ENCODE measurements around the gene GPC3. TPM values are rescaled to one million over a fixed set of nuclear protein-coding genes. Genes with fewer than 3 reads are reported as not detected.
"Not testable (repeated sequence)": the region's sequence is repeated elsewhere in the genome, so short reads cannot be mapped to it uniquely, and the experiment has no call there.

Gene GPC3
- total RNA-seq, 6 experiments from 2014 or later: not detected

DNA sequence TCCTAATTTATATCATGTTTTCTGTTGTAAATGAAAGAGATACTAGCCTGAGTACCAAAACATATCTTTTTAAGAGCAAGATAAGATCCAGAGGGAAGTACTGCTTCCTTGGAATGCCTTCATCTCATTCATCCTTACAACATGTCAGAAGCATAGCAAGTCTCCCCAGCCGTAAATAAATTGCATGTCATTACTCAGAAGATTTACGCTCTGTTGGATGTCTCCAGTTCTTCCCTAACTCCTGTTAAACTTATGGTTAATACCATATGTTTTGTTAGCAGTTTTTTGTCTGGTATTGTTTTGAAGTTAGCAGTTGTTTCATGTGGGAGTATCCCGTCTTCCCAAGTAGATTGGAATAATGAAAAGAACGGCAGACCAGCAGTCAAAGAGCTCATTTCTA lies 7.5 kb upstream of the GPC3 start:
- TF ChIP-seq, protein P1, sequence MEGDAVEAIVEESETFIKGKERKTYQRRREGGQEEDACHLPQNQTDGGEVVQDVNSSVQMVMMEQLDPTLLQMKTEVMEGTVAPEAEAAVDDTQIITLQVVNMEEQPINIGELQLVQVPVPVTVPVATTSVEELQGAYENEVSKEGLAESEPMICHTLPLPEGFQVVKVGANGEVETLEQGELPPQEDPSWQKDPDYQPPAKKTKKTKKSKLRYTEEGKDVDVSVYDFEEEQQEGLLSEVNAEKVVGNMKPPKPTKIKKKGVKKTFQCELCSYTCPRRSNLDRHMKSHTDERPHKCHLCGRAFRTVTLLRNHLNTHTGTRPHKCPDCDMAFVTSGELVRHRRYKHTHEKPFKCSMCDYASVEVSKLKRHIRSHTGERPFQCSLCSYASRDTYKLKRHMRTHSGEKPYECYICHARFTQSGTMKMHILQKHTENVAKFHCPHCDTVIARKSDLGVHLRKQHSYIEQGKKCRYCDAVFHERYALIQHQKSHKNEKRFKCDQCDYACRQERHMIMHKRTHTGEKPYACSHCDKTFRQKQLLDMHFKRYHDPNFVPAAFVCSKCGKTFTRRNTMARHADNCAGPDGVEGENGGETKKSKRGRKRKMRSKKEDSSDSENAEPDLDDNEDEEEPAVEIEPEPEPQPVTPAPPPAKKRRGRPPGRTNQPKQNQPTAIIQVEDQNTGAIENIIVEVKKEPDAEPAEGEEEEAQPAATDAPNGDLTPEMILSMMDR (IDR thresholded peaks at IDR 0.05): no peak
- Mint-ChIP-seq H3K4me3 (no peak overlapping the region), H3K36me3 (ENCODE audit: low read depth) (no peaks in the 10 kb centered on the region), H3K27ac (no peak overlapping the region), H3K4me1 (ENCODE audit: low read depth) (no peaks in the 10 kb centered on the region), H3K27me3 (ENCODE audit: insufficient read depth) (no peaks in the 10 kb centered on the region; the same call in 1 of the 2 replicates), H3K9me3 (no peaks in the 10 kb centered on the region)
- no peak for DNase-seq

DNA sequence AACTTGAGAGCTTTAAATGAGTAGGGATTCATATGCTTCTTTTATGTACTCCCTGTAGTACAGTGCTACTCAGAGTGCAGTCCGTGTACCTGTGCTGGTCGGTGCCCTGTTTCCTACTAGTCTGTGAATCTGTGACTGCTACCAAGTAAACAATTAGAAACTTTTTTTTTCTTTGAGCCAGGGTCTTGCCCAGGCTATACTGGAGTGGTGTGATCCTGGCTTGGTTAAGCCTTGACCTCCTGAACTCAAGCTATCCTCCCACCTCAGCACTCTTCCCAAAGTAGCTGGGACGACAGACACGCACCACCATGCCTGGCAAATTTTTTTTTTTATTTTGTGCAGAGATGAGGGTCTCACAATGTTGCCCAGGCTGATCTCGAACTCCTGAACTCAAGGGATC lies 6.4 kb upstream of the GPC3 start:
- TF ChIP-seq, protein P1 (IDR thresholded peaks at IDR 0.05): no peak
- H3K27me3 Mint-ChIP-seq (ENCODE audit: insufficient read depth): peaks cover 2% of the 10 kb centered on the region; the same call in 1 of the 2 replicates
- H3K9me3 Mint-ChIP-seq: peaks cover 4% of the 10 kb centered on the region; the same call in 1 of the 2 replicates
- H3K27ac Mint-ChIP-seq: no peak overlapping the region
- DNase-seq: no peak
- no peaks in the 10 kb centered on the region for H3K36me3 Mint-ChIP-seq (ENCODE audit: low read depth)
- no peaks in the 10 kb centered on the region for H3K4me1 Mint-ChIP-seq (ENCODE audit: low read depth)
- no peak overlapping the region for H3K4me3 Mint-ChIP-seq

DNA sequence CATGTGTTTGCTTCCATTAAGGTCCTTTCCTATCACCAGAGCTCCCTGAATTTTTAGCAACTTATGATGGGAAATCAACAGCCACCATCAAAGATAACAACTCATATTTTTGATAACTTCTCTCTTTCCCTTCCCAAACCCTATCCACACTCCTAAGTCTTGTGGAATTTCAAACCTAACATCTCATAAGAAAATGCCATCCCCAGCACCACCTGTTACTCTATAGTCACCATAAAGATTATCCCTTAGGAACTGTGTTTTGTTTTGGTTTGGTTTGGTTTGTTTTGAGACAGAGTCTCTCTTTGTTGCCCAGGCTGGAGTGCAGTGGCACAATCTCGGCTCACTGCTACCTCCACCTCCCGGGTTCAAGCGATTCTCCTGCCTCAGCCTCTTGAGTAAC lies 5.7 kb upstream of the GPC3 start:
- not testable (repeated sequence) for H3K27ac Mint-ChIP-seq, H3K4me3 Mint-ChIP-seq

DNA sequence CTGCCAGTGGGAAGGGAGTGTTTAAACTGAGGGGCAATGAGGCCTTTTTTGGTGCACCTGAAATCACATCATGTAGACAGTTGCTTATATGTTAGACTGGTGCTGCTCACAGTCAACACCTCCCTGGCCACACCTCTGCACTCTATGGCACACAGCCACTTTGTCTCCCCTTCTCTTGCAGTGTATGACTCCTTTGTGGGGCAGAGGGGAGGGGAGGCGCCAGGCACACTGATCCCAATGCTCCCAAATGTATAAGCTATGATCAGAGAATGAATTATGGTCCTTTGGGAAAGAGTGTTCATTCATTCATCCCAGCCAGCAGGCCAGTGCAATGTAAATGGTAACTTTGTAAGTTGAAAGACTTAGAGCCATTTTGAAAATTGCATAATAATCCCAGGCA lies 4.6 kb upstream of the GPC3 start:
- no peaks in the 10 kb centered on the region for H3K4me1 Mint-ChIP-seq (ENCODE audit: low read depth)
- no peak for DNase-seq
- no peak overlapping the region for H3K27ac Mint-ChIP-seq
- peaks cover 8% of the 10 kb centered on the region; the same call in 1 of the 2 replicates for H3K9me3 Mint-ChIP-seq
- no peak overlapping the region for H3K4me3 Mint-ChIP-seq
- H3K27me3 Mint-ChIP-seq (ENCODE audit: insufficient read depth): peaks cover 2% of the 10 kb centered on the region; the same call in 1 of the 2 replicates
- H3K36me3 Mint-ChIP-seq (ENCODE audit: low read depth): no peaks in the 10 kb centered on the region
- TF ChIP-seq, protein P1 (IDR thresholded peaks at IDR 0.05): no peak

More for the DNA sequence above, 5.7 kb upstream of the GPC3 start:
- not testable (repeated sequence) for H3K4me1 Mint-ChIP-seq (ENCODE audit: low read depth); H3K36me3 Mint-ChIP-seq (ENCODE audit: low read depth); H3K27me3 Mint-ChIP-seq (ENCODE audit: insufficient read depth); H3K9me3 Mint-ChIP-seq; DNase-seq

DNA sequence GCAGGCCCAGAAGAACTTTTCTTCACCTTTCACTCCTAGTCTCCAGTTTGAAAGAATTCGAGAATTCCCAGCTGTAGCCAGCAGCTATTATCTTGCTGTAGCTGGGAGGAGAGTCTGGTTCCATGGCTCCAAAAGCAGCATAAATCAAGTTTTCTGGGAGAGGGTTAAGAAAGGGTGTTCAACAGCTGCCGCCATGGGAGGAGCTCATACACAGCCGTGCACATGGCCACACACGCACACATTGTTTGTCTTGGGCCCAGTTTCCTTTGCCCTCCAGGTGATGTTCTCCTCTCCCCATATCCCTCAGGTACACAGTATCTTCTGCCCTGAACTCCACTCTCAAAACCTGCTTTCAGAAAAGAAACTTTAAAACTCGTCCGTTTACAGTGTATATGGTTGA lies 4.1 kb upstream of the GPC3 start:
- no peaks in the 10 kb centered on the region for H3K4me1 Mint-ChIP-seq (ENCODE audit: low read depth)
- H3K4me3 Mint-ChIP-seq: no peak overlapping the region
- no peaks in the 10 kb centered on the region for H3K36me3 Mint-ChIP-seq (ENCODE audit: low read depth)
- H3K9me3 Mint-ChIP-seq: peaks cover 8% of the 10 kb centered on the region; the same call in 1 of the 2 replicates
- H3K27ac Mint-ChIP-seq: no peak overlapping the region
- H3K27me3 Mint-ChIP-seq (ENCODE audit: insufficient read depth): peaks cover 2% of the 10 kb centered on the region; the same call in 1 of the 2 replicates
- TF ChIP-seq, protein P1 (IDR thresholded peaks at IDR 0.05): no peak
- no peak for DNase-seq

DNA sequence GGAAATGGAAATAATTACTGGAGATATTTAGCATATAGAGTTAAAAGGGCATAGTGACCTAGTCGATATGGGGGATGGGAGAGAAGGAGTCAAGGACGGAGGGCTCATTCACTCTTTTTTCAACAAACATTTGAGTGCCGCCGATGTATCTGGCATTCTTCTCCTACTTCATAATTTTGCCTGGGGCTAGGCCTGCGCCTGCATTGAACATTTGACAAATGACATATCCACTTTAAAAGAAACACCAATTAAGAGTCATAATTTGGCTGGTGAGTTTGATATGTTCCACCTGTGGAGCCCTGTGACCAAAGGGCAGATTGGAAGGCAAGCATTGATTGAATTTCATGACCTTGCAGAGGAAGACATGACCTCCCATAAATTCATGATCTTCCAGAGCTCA lies 2.6 kb upstream of the GPC3 start:
- Mint-ChIP-seq H3K27me3 (ENCODE audit: insufficient read depth) (peaks cover 2% of the 10 kb centered on the region; the same call in 1 of the 2 replicates), H3K9me3 (peaks cover 8% of the 10 kb centered on the region; the same call in 1 of the 2 replicates), H3K36me3 (ENCODE audit: low read depth) (no peaks in the 10 kb centered on the region), H3K27ac (no peak overlapping the region), H3K4me1 (ENCODE audit: low read depth) (no peaks in the 10 kb centered on the region), H3K4me3 (no peak overlapping the region)
- TF ChIP-seq, protein P1 (IDR thresholded peaks at IDR 0.05): no peak
- DNase-seq: no peak
